ENCODE measurements around the gene MDM2.
"Not testable (repeated sequence)": the region's sequence is repeated elsewhere in the genome, so short reads cannot be mapped to it uniquely, and the experiment has no call there.

The MDM2 gene

DNA sequence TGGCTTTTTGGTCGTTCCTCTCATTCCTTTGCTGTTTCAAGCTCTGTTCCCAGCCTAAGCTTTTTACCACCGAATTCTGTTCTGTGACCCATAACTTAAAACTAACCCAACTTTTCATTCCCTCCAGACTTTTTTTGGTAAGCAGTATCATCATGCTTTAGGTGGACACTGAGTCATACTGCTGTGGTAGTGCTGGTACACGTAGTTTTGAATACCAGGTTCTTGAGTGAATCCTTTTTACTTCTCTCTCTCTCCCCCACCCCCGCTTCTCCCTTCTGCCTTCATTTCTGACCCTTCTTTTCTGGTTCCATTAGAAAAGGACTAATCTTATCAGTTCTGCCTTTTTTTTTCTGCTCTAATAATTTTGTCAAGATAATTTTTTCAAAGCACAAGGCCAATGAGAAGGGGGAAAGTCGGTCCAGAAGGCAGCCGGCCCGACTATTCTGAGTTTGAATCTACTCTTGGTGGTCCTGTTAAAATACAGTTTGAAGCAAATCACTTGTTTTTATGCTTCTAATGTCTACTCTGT lies 2.3 kb upstream of the MDM2 start:
- no peak for DNase-seq (ENCODE audit: low spot score)

- no peak for DNase-seq (ENCODE audit: low spot score)
These were observed 1.3 kb upstream of the MDM2 start for GRCh38 chr12:68806488-68807237.

- not testable (repeated sequence) for DNase-seq (ENCODE audit: low spot score)
These were observed 752 bp upstream of the MDM2 start for GRCh38 chr12:68807274-68807575.

- DNase-seq (ENCODE audit: low spot score): peak; percentile 72
These were observed 612 bp downstream of the MDM2 start for GRCh38 chr12:68808388-68809189.

- no peak for DNase-seq (ENCODE audit: low spot score)
These were observed 1.4 kb downstream of the MDM2 start for GRCh38 chr12:68809190-68810026.

- DNase-seq (ENCODE audit: low spot score): not testable (repeated sequence)
These were observed 2.0 kb downstream of the MDM2 start for GRCh38 chr12:68810027-68810389.

DNA sequence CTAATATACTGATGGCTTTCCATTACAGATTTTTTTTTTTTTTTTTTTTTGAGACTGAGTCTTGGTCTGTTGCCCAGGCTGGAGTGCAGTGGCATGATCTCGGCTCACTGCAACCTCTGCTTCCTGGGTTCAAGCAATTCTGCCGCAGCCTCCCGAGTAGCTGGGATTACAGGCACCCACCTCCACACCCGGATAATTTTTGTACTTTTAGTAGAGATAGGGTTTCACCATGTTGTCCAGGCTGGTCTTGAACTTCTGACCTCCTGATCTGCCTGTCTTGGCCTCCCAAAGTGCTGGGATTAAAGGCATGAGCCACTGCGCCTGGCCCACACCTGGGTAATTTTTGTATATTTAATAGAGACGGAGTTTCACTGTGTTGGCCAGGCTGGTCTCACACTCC lies 3.6 kb downstream of the MDM2 start:
- DNase-seq (ENCODE audit: low spot score): not testable (repeated sequence)

- no peak for DNase-seq (ENCODE audit: low spot score)
These were observed 4.7 kb downstream of the MDM2 start for GRCh38 chr12:68812553-68813241.

DNA sequence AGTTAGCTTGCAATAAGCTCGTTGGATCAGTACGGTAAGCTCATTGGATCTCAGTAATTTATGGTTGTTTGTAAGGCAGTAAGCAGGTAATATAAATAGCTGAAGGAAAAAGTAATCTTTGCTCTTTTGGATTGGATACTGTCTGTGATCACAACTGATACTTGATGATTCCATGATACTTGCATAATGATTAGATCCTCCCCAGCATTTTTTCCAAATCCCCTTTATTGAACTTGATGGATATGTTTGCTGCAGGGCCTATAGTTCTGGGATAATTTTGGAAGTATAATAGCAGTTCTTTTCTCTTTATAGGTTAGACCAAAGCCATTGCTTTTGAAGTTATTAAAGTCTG lies 5.2 kb downstream of the MDM2 start:
- DNase-seq (ENCODE audit: low spot score): no peak

- DNase-seq (ENCODE audit: low spot score): no peak
These were observed 6.7 kb downstream of the MDM2 start for GRCh38 chr12:68814490-68815231.

DNA sequence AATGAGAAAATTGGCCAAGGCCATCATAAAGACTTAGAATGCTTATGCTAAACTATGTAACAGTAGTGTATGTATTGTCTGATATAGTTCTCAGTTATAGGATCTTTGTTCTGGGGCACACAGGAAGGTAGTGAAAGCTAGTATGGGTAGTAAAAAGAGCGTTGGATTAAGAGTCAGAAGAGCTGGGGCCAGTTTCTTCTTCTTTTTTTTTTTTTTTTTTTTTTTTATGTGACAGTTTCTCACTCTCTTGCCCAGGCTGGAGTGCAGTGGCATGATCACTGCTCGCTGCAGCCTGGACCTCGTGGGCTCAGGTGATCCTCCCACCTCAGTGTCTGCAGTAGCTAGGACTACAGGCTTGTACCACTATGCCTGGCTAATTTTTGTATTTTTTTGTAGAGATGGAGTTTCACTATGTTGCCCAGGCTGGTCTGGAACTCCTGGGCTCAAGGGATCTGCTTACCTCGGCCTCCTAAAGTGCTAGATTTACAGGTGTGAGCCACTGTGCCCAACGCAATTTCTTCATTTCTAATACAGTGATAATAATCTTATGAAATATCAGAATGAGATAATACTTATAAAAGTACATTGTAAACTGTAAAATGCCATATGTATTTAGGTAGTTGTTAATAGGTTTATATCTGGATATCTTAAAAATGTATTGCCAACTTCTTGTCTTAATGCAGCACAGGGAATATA lies 7.4 kb downstream of the MDM2 start:
- no peak for DNase-seq (ENCODE audit: low spot score)

GRCh38 chr12:68815928-68816800 lies 8.2 kb downstream of the MDM2 start:
- no peak for DNase-seq (ENCODE audit: low spot score)

GRCh38 chr12:68819481-68819880 lies 11.5 kb downstream of the MDM2 start:
- not testable (repeated sequence) for DNase-seq (ENCODE audit: low spot score)

DNA sequence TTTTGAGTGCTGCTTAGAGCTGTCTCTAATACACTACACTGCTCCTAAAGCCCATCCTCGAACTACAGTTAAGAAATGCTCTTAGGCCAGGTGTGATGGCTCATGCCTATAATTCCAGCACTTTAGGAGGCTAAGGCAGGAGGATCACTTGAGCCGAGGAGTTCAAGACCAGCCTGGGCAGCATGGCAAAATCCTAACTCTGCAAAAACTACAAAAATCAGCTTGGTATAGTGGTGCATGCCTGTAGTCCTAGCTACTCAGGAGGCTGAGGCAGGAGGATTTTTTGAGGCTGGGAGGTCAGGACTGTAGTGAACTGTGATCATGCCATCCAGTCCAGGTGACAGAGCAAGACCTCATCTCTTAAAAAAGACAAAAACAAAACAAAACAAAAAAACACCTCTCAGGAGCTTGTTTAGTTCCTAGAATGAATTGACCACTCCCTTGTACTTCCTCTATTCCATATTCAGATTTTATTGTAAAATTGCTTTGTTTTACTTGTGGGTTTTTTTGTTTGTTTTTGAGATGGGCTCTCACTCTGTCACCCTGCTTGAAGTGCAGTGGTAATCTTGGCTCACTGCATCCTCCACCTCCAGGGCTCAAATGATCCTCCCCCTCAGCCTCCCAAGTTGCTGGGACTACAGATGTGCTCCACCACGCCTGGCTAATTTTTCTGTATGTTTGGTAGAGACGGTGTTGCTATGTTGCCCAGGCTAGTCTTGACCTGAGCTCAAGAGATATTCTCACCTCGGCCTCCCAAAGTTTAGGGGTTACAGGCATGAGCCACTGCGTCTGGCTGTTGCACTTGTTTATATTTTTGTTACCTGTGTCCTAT lies 13.6 kb downstream of the MDM2 start:
- DNase-seq (ENCODE audit: low spot score): no peak

DNA sequence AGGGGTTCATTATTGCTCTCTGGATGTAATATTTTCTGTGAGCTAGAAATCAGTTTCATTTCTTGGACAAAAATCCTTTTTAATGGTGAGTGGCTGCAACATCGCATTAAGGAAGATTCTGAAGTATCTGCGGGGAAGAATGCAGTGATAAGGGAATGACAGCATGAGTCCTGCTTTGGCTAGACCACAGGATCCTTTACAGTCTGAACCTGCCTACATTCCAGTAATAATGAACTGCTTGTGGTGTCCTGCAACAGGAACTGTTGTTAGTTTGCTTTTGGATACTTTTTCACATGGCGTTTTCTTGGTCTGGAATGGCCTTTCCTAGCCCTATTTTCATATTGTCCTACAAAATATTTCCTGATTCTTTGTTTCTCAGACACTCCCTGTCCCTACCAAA lies 15.7 kb downstream of the MDM2 start:
- no peak for DNase-seq (ENCODE audit: low spot score)

- no peak for DNase-seq (ENCODE audit: low spot score)
These were observed 16.2 kb downstream of the MDM2 start for GRCh38 chr12:68824131-68824530.

GRCh38 chr12:68824597-68825250 lies 16.7 kb downstream of the MDM2 start:
- no peak for DNase-seq (ENCODE audit: low spot score)

- DNase-seq (ENCODE audit: low spot score): no peak
These were observed 17.7 kb downstream of the MDM2 start for GRCh38 chr12:68825569-68826217.
